HepG2 (cell line): ENCODE measurements around the gene LPAR1. TPM values are rescaled to one million over a fixed set of nuclear protein-coding genes. Genes with fewer than 3 reads are reported as not detected.

Experiments used
- ATAC-seq: fragments of 200-7000 bp; cut with Tn5 transposase; 3 replicates; pipeline ENCODE4 v1.9.1; 2020; ENCODE audit warnings: mild to moderate bottlenecking, moderate library complexity
- BruUV-seq: library from RNA; stranded (reverse); fragments of 400-500 nt; replicated peaks from 2 replicates; lab custom pipeline; 2021; lab: Mats Ljungman, UMichigan
- CTCF ChIA-PET: fragments of 300-600 bp; formaldehyde crosslinking; extraction: SDS; loops from one replicate; lab custom pipeline; 2021; ENCODE audit warnings: low total read pairs, inconsistent platforms, low intra/inter-chr PET ratio; lab: Yijun Ruan, JAX
- POLR2A ChIA-PET: fragments of 350-600 bp; sonication (Branson Sonifier 250); formaldehyde crosslinking; loops from one replicate; lab custom pipeline; 2020; ENCODE audit warnings: antibody characterized with exemption, inconsistent platforms; lab: Yijun Ruan, JAX
- DNase-seq: peaks from one replicate; pipeline ENCODE4 v3.0.0-alpha.2; 2015; ENCODE audit warnings: low spot score
- FAIRE-seq: peaks from 3 replicates; lab custom pipeline; 2011; peaks lifted over from hg19 to GRCh38; lab: Jason Lieb, UNC
- H2AFZ ChIP-seq: one replicate; pipeline ENCODE4 v1.6.1; 2011; ENCODE audit warnings: low read length, inconsistent platforms
- H3K27ac ChIP-seq: fragments of 300-600 bp; 3 replicates; pipeline ENCODE4 v1.8.0; 2011; ENCODE audit warnings: mixed run types, mild to moderate bottlenecking, mixed read lengths, low read length, inconsistent platforms; ENCODE audit not compliant: insufficient read depth; ENCODE audit errors: extremely low read length
- H3K27me3 ChIP-seq, 2 experiments: fragments of 200-600 bp in 1 of 2; 2 replicates in 1 of 2; 3 replicates in 1 of 2; pipeline versions ENCODE4 v1.6.0 to v1.8.0; 2011; ENCODE audit warnings: low read length in 2 of 2, mild to moderate bottlenecking in 2 of 2, moderate library complexity in 2 of 2, inconsistent platforms in 1 of 2; ENCODE audit not compliant: insufficient read depth in 2 of 2, control insufficient read depth in 1 of 2
- H3K36me3 ChIP-seq, 2 experiments: fragments of 200-600 bp in 1 of 2; replicated peaks in 1 of 2; 2 replicates in 1 of 2; 3 replicates in 1 of 2; pipeline versions ENCODE4 v1.5.1 to v1.8.0; 2011; ENCODE audit warnings: low read length in 2 of 2, inconsistent platforms in 1 of 2; ENCODE audit not compliant: insufficient read depth in 2 of 2, control insufficient read depth in 1 of 2
- H3K4me1 ChIP-seq: 2 replicates; pipeline ENCODE4 v1.5.1; 2012; ENCODE audit warnings: low read length, inconsistent platforms; ENCODE audit not compliant: insufficient read depth
- H3K4me2 ChIP-seq: 2 replicates; pipeline ENCODE4 v1.6.0; 2011; ENCODE audit warnings: low read depth, low read length, inconsistent platforms
- H3K4me3 ChIP-seq, 3 experiments: fragments of 200-600 bp in 1 of 3; sonication (generic), shearing (Covaris generic) in 1 of 3; replicated peaks in 1 of 3; 2 replicates each; pipeline ENCODE4 v1.5.1; 2011 to 2016; ENCODE audit warnings: low read length in 3 of 3, inconsistent platforms in 2 of 3, low read depth in 2 of 3, mild to moderate bottlenecking in 2 of 3, control low read depth in 1 of 3, mixed read lengths in 1 of 3; ENCODE audit not compliant: insufficient read depth in 1 of 3
- H3K79me2 ChIP-seq: one replicate; pipeline ENCODE4 v1.6.1; 2011; ENCODE audit warnings: low read length, inconsistent platforms; ENCODE audit not compliant: insufficient read depth
- H3K9ac ChIP-seq: 2 replicates; pipeline ENCODE4 v1.6.0; 2011; ENCODE audit warnings: mild to moderate bottlenecking, low read depth, low read length, inconsistent platforms; ENCODE audit not compliant: insufficient read depth
- H3K9me3 ChIP-seq: 2 replicates; pipeline ENCODE4 v1.5.1; 2012; ENCODE audit warnings: mild to moderate bottlenecking, low read length
- H4K20me1 ChIP-seq: 2 replicates; pipeline ENCODE4 v1.6.0; 2011; ENCODE audit warnings: inconsistent platforms, mild to moderate bottlenecking, low read length, moderate library complexity; ENCODE audit not compliant: insufficient read depth
- FOXC1 ChIP-seq: sonication (generic); formaldehyde crosslinking; IDR thresholded peaks from 2 replicates; pipeline ENCODE4 v1.8.0; 2022; ENCODE audit warnings: mild to moderate bottlenecking, missing genetic modification reagents, borderline replicate concordance
- HNRNPUL1 ChIP-seq: fragments of 200-400 bp; formaldehyde crosslinking; IDR thresholded peaks from 2 replicates; pipeline ENCODE4 v1.6.1; 2017; ENCODE audit warnings: low read depth, mild to moderate bottlenecking, low read length, moderate library complexity
- NR2F2 ChIP-seq: IDR thresholded peaks from 2 replicates; pipeline ENCODE4 v1.6.1; 2012; ENCODE audit warnings: low read depth, inconsistent platforms, borderline replicate concordance
- RAD51 ChIP-seq: fragments of 450-650 bp; IDR thresholded peaks from 2 replicates; pipeline ENCODE4 v1.6.1; 2016; ENCODE audit warnings: borderline replicate concordance
- REPIN1 ChIP-seq: sonication (generic); formaldehyde crosslinking; IDR thresholded peaks from 2 replicates; pipeline ENCODE4 v1.8.0; 2022; ENCODE audit warnings: missing genetic modification reagents, low read depth, mild to moderate bottlenecking, borderline replicate concordance
- SCMH1 ChIP-seq: sonication (generic); formaldehyde crosslinking; IDR thresholded peaks from 2 replicates; pipeline ENCODE4 v1.9.0; 2021; ENCODE audit warnings: missing genetic modification reagents, mild to moderate bottlenecking, borderline replicate concordance
- TBX3 ChIP-seq: fragments of 450-650 bp; IDR thresholded peaks from 2 replicates; pipeline ENCODE4 v1.6.1; 2017; ENCODE audit warnings: antibody characterized with exemption, mild to moderate bottlenecking, inconsistent platforms, borderline replicate concordance
- TRAFD1 ChIP-seq: sonication (generic); formaldehyde crosslinking; IDR thresholded peaks from 2 replicates; pipeline ENCODE4 v1.5.1; 2020; ENCODE audit warnings: missing genetic modification reagents, mild to moderate bottlenecking, borderline replicate concordance
- TRIM22 ChIP-seq: fragments of 450-650 bp; IDR thresholded peaks from 2 replicates; pipeline ENCODE4 v1.6.1; 2017
- XBP1 ChIP-seq: sonication (generic); formaldehyde crosslinking; IDR thresholded peaks from 2 replicates; pipeline ENCODE4 v1.5.0; 2020; ENCODE audit warnings: missing genetic modification reagents
- ZFYVE20 ChIP-seq: sonication (generic); formaldehyde crosslinking; IDR thresholded peaks from 2 replicates; pipeline ENCODE4 v1.8.0; 2023; ENCODE audit warnings: low read depth, mild to moderate bottlenecking, moderate library complexity, missing genetic modification reagents, borderline replicate concordance
- ZNF282 ChIP-seq: fragments of 450-650 bp; IDR thresholded peaks from 2 replicates; pipeline ENCODE4 v1.6.1; 2018; ENCODE audit not compliant: partially characterized antibody
- ZNF460 ChIP-seq: sonication (generic); formaldehyde crosslinking; IDR thresholded peaks from 2 replicates; pipeline ENCODE4 v1.5.1; 2020; ENCODE audit warnings: missing genetic modification reagents, mild to moderate bottlenecking, borderline replicate concordance
- ZNF550 ChIP-seq: sonication (generic); formaldehyde crosslinking; IDR thresholded peaks from 2 replicates; pipeline ENCODE4 v1.4.0; 2020; ENCODE audit warnings: mild to moderate bottlenecking, missing genetic modification reagents, borderline replicate concordance
- ZNF792 ChIP-seq: IDR thresholded peaks from 2 replicates; pipeline ENCODE4 v1.6.1; 2016
- ZNF879 ChIP-seq: sonication (generic); formaldehyde crosslinking; IDR thresholded peaks from 2 replicates; pipeline ENCODE4 v1.8.1; 2023; ENCODE audit warnings: missing genetic modification reagents
- ZSCAN31 ChIP-seq: sonication (generic); formaldehyde crosslinking; IDR thresholded peaks from 2 replicates; pipeline ENCODE4 v1.5.0; 2020; ENCODE audit warnings: low read depth, mild to moderate bottlenecking, missing genetic modification reagents
- WGBS: methylation state at CpG from one replicate; pipeline ENCODE4 v1.1.6; 2017; ENCODE audit warnings: low lambda C conversion rate; 5-methylcytosine and 5-hydroxymethylcytosine counted together
- in situ Hi-C: cut with HindIII; loops from 2 replicates; pipeline ENCODE4 v1.10.0; 2017; ENCODE audit warnings: low pct_unique_long_range_greater_than_20kb; ENCODE audit not compliant: extremely low pct_ligation_motif_present
- intact Hi-C: fragments of 100-400 bp; cut with micrococcal nuclease; formaldehyde crosslinking; loops from one replicate; pipeline ENCODE4 v1.10.0; 2022; ENCODE audit not compliant: unreplicated experiment
- polyA plus RNA-seq, 8 experiments: library from polyadenylated mRNA; depleted of rRNA in 3 of 8; stranded (reverse) in 7 of 8; unstranded in 1 of 8; fragments of >200 nt; fragmentation: Illumina TruSeq in 4 of 8; extraction: Trizol in 4 of 8; gene quantifications; 2 replicates each; pipeline versions ENCODE4 v1.2.1 to v1.2.3, GENCODE V29; 2011 to 2016; ENCODE audit warnings: low read depth in 4 of 8, missing spikeins in 1 of 8, mixed read lengths in 1 of 8; ENCODE audit not compliant: insufficient read depth in 1 of 8
- total RNA-seq, 5 experiments: library from RNA; depleted of rRNA; stranded (reverse); fragments of >200 nt; fragmentation: Illumina TruSeq; extraction: Trizol; gene quantifications; 2 replicates each; pipeline ENCODE4 v1.2.3, GENCODE V29; 2016; ENCODE audit warnings: low read depth in 1 of 5
- TF ChIP-seq, protein P1 (sequence below): sonication (generic); formaldehyde crosslinking; IDR thresholded peaks from 2 replicates; pipeline ENCODE4 v1.5.0; 2020; ENCODE audit warnings: missing genetic modification reagents, mild to moderate bottlenecking, borderline replicate concordance
- TF ChIP-seq, protein P2 (sequence below): sonication (generic); formaldehyde crosslinking; IDR thresholded peaks from 2 replicates; pipeline ENCODE4 v1.4.0; 2020; ENCODE audit warnings: missing genetic modification reagents

Gene LPAR1
- total and polyA plus RNA-seq, 2 of the 13 experiments (the other 11 are each of a cell fraction or from before 2014, with no cell fraction given) = not detected

- Histone ChIP-seq H3K27ac (no peak overlapping the region), H3K9me3 (no peaks in the 10 kb centered on the region), H3K79me2 (no peaks in the 10 kb centered on the region), H4K20me1 (no peaks in the 10 kb centered on the region)
- ChIA-PET POLR2A (no interaction called here), CTCF (no interaction called here)
- BruUV-seq = no TSS peak
- TF ChIP-seq NR2F2 = no peak
- TF ChIP-seq ZNF550 (CRISPR knock-in tag) = no peak
- TF ChIP-seq, protein P1, sequence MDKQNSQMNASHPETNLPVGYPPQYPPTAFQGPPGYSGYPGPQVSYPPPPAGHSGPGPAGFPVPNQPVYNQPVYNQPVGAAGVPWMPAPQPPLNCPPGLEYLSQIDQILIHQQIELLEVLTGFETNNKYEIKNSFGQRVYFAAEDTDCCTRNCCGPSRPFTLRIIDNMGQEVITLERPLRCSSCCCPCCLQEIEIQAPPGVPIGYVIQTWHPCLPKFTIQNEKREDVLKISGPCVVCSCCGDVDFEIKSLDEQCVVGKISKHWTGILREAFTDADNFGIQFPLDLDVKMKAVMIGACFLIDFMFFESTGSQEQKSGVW (CRISPR knock-in tag) = no peak
- no peak for TF ChIP-seq RAD51
- no peak for TF ChIP-seq REPIN1 (CRISPR knock-in tag)
- TF ChIP-seq FOXC1 (CRISPR knock-in tag) = no peak
- no peak for TF ChIP-seq ZSCAN31
- no peak for TF ChIP-seq SCMH1
- TF ChIP-seq HNRNPUL1 = no peak
- no peak for TF ChIP-seq TRIM22
- TF ChIP-seq, protein P2, sequence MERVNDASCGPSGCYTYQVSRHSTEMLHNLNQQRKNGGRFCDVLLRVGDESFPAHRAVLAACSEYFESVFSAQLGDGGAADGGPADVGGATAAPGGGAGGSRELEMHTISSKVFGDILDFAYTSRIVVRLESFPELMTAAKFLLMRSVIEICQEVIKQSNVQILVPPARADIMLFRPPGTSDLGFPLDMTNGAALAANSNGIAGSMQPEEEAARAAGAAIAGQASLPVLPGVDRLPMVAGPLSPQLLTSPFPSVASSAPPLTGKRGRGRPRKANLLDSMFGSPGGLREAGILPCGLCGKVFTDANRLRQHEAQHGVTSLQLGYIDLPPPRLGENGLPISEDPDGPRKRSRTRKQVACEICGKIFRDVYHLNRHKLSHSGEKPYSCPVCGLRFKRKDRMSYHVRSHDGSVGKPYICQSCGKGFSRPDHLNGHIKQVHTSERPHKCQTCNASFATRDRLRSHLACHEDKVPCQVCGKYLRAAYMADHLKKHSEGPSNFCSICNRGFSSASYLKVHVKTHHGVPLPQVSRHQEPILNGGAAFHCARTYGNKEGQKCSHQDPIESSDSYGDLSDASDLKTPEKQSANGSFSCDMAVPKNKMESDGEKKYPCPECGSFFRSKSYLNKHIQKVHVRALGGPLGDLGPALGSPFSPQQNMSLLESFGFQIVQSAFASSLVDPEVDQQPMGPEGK = no peak
- no peak for TF ChIP-seq TRAFD1 (CRISPR knock-in tag)
- TF ChIP-seq ZNF282 = no peak
- TF ChIP-seq ZNF879 (CRISPR knock-in tag) = no peak
- no peak for TF ChIP-seq ZNF460 (CRISPR knock-in tag)
- TF ChIP-seq TBX3 = no peak
- no peak for TF ChIP-seq ZNF792 (CRISPR knock-in tag)
- TF ChIP-seq ZFYVE20 (CRISPR knock-in tag) = no peak
- no peak for TF ChIP-seq XBP1
- TF ChIP-seq, all 625 proteins: peak for 0
- DNase-seq (no peak), FAIRE-seq (no peak), ATAC-seq (no peak)
- Histone ChIP-seq H2AFZ (no peak overlapping the region), H3K4me3 (no peak overlapping the region), H3K27me3 (0 out of 5 replicates have a peak, but pooled peaks cover 0 to 3% of the 10 kb centered on the region in 2 experiments), H3K4me2 (no peak overlapping the region), H3K9ac (no peak overlapping the region), H3K4me1 (no peaks in the 10 kb centered on the region), H3K36me3 (no peaks in the 10 kb centered on the region)
- 5% methylated on average over 7 of the region's 7 CpGs for WGBS
- intact Hi-C loops = no loop called here
- in situ Hi-C loops = no loop called here
Observed at GRCh38 chr9:111064160-111064837, 26.0 kb upstream of the LPAR1 start.
